Stromal cell of bone marrow (primary cell): ENCODE results near the gene PTPN6.

Experiments used
- DNase-seq: peaks from one replicate; pipeline ENCODE4 v3.0.0-alpha.2; 2012; ENCODE audit warnings: low read depth

PTPN6 gene

DNA sequence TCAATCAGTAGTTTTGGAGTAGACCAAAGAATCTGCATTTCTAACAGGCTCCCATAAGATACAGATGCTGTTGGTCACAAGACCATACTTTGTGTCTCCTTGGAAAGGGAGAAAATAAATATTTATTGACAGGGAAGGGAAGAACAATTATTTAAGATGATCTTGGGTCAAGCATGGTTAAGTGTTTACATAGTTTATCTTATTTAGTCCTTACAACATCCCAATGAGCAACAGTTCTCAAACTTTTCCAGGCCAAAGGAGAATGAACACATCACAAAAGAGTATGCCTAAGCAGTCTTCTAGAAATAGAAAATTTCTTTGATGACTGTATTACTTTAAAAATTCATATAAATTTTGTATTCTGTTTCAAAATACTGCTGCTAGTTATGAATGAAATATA lies 58.4 kb downstream of the PTPN6 start:
- DNase-seq = no peak
